SK-N-SH treated with all-trans-retinoic acid at 6 μM for 48 hours (cell line): ENCODE measurements around the gene P2RY8.
"Not testable (repeated sequence)": the region's sequence is repeated elsewhere in the genome, so short reads cannot be mapped to it uniquely, and the experiment has no call there.

Experiments used
- ATAC-seq: fragments of 200-7000 bp; cut with Tn5 transposase; 3 replicates; pipeline ENCODE4 v1.9.1; 2020; ENCODE audit warnings: mild to moderate bottlenecking, moderate library complexity
- ARNTL ChIP-seq: fragments of 450-650 bp; formaldehyde crosslinking; IDR thresholded peaks from 2 replicates; pipeline ENCODE4 v1.5.0; 2020; ENCODE audit warnings: low read depth, mild to moderate bottlenecking, moderate library complexity, borderline replicate concordance
- BACH2 ChIP-seq: fragments of 250-450 bp; sonication (Bioruptor Pico); IDR thresholded peaks from 2 replicates; pipeline ENCODE4 v1.9.0; 2021; ENCODE audit warnings: mild to moderate bottlenecking, borderline replicate concordance
- ESRRG ChIP-seq: fragments of 250-450 bp; sonication (Bioruptor Pico); IDR thresholded peaks from 2 replicates; pipeline ENCODE4 v1.6.1; 2021; ENCODE audit warnings: mild to moderate bottlenecking
- GLIS3 ChIP-seq: fragments of 250-450 bp; sonication (Bioruptor Pico); IDR thresholded peaks from 2 replicates; pipeline ENCODE4 v1.5.0; 2020; ENCODE audit warnings: mild to moderate bottlenecking, moderate library complexity
- PPARA ChIP-seq: fragments of 250-450 bp; sonication (Bioruptor Pico); IDR thresholded peaks from 2 replicates; pipeline ENCODE4 v1.5.0; 2020; ENCODE audit warnings: mild to moderate bottlenecking, borderline replicate concordance
- SNAI2 ChIP-seq: fragments of 250-450 bp; sonication (Bioruptor Pico); IDR thresholded peaks from 2 replicates; pipeline ENCODE4 v1.5.0; 2020; ENCODE audit warnings: mild to moderate bottlenecking, moderate library complexity
- TCF4 ChIP-seq: fragments of 250-450 bp; sonication (Bioruptor Pico); IDR thresholded peaks from 2 replicates; pipeline ENCODE4 v1.8.0; 2021; ENCODE audit warnings: mild to moderate bottlenecking, moderate library complexity, borderline replicate concordance
- TOX ChIP-seq: fragments of 250-450 bp; sonication (Bioruptor Pico); IDR thresholded peaks from 2 replicates; pipeline ENCODE4 v1.8.0; 2021; ENCODE audit warnings: mild to moderate bottlenecking, moderate library complexity, borderline replicate concordance
- ZC3H10 ChIP-seq: fragments of 250-450 bp; sonication (Bioruptor Pico); IDR thresholded peaks from 2 replicates; pipeline ENCODE4 v1.5.1; 2021; ENCODE audit warnings: mild to moderate bottlenecking, moderate library complexity
- ZFP3 ChIP-seq: fragments of 250-450 bp; sonication (Bioruptor Pico); IDR thresholded peaks from 2 replicates; pipeline ENCODE4 v1.5.0; 2020; ENCODE audit warnings: mild to moderate bottlenecking, moderate library complexity
- ZFP30 ChIP-seq: fragments of 450-650 bp; formaldehyde crosslinking; IDR thresholded peaks from 2 replicates; pipeline ENCODE4 v1.5.0; 2022; ENCODE audit warnings: mild to moderate bottlenecking, moderate library complexity
- ZNF565 ChIP-seq: fragments of 450-650 bp; formaldehyde crosslinking; conservative IDR thresholded peaks from 2 replicates; pipeline ENCODE4 v1.5.0; 2020; ENCODE audit warnings: low read depth, mild to moderate bottlenecking, moderate library complexity
- ZNF8 ChIP-seq: fragments of 450-650 bp; formaldehyde crosslinking; IDR thresholded peaks from 2 replicates; pipeline ENCODE4 v1.5.0; 2020; ENCODE audit warnings: mild to moderate bottlenecking, moderate library complexity
- TF ChIP-seq, protein P1 (sequence below): fragments of 250-450 bp; sonication (Bioruptor Pico); IDR thresholded peaks from 2 replicates; pipeline ENCODE4 v1.8.0; 2020; ENCODE audit warnings: mild to moderate bottlenecking, moderate library complexity, borderline replicate concordance
- TF ChIP-seq, protein P2 (sequence below): fragments of 250-450 bp; sonication (Bioruptor Pico); IDR thresholded peaks from 2 replicates; pipeline ENCODE4 v1.8.0; 2021; ENCODE audit warnings: low read depth, mild to moderate bottlenecking, moderate library complexity, borderline replicate concordance
- TF ChIP-seq, protein P3 (sequence below): fragments of 250-450 bp; sonication (Bioruptor Pico); IDR thresholded peaks from 2 replicates; pipeline ENCODE4 v1.5.1; 2020; ENCODE audit warnings: low read depth, mild to moderate bottlenecking, moderate library complexity
- TF ChIP-seq, protein P4 (sequence below): fragments of 250-450 bp; sonication (Bioruptor Pico); IDR thresholded peaks from 2 replicates; pipeline ENCODE4 v1.5.0; 2020; ENCODE audit warnings: mild to moderate bottlenecking, moderate library complexity
- TF ChIP-seq, protein P5 (sequence below): fragments of 250-450 bp; sonication (Bioruptor Pico); IDR thresholded peaks from 2 replicates; pipeline ENCODE4 v1.5.1; 2021; ENCODE audit warnings: mild to moderate bottlenecking, moderate library complexity

P2RY8 gene

GRCh38 chrX:1475881-1476280, 61.1 kb downstream of the P2RY8 start (continued):
- TF ChIP-seq, protein P1, sequence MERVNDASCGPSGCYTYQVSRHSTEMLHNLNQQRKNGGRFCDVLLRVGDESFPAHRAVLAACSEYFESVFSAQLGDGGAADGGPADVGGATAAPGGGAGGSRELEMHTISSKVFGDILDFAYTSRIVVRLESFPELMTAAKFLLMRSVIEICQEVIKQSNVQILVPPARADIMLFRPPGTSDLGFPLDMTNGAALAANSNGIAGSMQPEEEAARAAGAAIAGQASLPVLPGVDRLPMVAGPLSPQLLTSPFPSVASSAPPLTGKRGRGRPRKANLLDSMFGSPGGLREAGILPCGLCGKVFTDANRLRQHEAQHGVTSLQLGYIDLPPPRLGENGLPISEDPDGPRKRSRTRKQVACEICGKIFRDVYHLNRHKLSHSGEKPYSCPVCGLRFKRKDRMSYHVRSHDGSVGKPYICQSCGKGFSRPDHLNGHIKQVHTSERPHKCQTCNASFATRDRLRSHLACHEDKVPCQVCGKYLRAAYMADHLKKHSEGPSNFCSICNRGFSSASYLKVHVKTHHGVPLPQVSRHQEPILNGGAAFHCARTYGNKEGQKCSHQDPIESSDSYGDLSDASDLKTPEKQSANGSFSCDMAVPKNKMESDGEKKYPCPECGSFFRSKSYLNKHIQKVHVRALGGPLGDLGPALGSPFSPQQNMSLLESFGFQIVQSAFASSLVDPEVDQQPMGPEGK (CRISPR knock-in tag), result no peak
- TF ChIP-seq, all 23 proteins: peak for 0

DNA sequence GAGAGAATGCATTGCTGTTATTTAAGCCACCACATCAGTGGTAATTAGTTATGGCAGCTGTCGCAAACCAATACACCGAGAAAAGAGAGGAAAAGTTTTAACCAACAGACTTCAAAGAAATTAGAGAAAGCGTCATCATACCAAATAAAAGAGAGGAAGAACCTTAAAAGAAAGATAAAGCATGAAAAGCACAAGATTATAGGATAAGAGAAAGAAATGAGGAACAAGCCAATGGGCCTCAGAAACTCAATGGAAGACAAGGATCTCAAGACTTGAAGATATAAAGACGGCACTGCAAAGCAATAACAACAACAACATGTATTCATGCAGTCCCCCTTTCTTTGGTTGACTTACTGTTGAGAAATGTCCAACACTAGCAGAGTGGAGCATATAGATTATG, 61.5 kb downstream of the P2RY8 start:
- ATAC-seq, result no peak
- TF ChIP-seq TOX (CRISPR knock-in tag) (no peak), ARNTL (no peak)

DNA sequence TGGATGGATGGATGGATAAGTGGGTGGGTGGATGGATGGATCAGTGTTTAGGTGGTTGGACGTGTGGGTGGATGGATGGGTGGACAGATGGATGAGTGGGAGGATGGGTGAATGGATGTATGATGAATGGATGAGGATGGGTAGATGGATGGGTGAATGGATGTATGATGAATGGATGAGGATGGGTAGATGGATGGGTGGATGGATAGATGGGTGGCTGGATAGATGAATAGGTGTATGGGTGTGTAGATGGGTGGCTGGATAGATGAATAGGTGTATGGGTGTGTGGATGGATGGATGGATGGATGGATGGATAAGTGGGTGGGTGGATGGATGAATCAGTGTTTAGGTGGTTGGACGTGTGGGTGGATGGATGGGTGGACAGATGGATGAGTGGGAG, 62.4 kb downstream of the P2RY8 start:
- not testable (repeated sequence) for ATAC-seq

DNA sequence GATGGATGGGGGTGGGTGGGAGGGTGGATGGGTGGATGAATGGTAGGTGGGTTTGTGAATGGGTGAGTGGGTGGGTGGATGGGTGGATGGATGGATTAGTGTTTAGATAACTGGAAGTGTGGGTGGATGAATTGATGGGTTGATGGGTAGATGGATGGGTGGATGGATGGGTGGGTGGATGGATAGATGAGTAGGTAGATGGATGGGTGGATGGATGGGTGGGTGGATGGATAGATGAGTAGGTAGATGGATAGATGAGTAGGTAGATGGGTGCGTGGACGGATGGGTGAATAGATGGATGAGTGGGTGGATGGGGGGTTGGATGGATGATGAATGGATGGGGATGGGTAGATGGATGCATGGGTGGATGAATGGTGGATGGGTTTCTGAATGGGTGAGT, 64.0 kb downstream of the P2RY8 start:
- ATAC-seq, result no peak
- TF ChIP-seq ZC3H10 (CRISPR knock-in tag) (no peak), TOX (CRISPR knock-in tag) (no peak), ZNF565 (CRISPR knock-in tag) (no peak)

- TF ChIP-seq ZFP30 (CRISPR knock-in tag), result no peak
- TF ChIP-seq, protein P2, sequence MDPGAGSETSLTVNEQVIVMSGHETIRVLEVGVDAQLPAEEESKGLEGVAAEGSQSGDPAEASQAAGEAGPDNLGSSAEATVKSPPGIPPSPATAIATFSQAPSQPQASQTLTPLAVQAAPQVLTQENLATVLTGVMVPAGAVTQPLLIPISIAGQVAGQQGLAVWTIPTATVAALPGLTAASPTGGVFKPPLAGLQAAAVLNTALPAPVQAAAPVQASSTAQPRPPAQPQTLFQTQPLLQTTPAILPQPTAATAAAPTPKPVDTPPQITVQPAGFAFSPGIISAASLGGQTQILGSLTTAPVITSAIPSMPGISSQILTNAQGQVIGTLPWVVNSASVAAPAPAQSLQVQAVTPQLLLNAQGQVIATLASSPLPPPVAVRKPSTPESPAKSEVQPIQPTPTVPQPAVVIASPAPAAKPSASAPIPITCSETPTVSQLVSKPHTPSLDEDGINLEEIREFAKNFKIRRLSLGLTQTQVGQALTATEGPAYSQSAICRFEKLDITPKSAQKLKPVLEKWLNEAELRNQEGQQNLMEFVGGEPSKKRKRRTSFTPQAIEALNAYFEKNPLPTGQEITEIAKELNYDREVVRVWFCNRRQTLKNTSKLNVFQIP, result no peak
- no peak for TF ChIP-seq SNAI2 (CRISPR knock-in tag)
- no peak for TF ChIP-seq ZNF8
- TF ChIP-seq, protein P3, sequence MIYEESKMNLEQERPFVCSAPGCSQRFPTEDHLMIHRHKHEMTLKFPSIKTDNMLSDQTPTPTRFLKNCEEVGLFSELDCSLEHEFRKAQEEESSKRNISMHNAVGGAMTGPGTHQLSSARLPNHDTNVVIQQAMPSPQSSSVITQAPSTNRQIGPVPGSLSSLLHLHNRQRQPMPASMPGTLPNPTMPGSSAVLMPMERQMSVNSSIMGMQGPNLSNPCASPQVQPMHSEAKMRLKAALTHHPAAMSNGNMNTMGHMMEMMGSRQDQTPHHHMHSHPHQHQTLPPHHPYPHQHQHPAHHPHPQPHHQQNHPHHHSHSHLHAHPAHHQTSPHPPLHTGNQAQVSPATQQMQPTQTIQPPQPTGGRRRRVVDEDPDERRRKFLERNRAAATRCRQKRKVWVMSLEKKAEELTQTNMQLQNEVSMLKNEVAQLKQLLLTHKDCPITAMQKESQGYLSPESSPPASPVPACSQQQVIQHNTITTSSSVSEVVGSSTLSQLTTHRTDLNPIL, result no peak
- no peak for TF ChIP-seq TOX (CRISPR knock-in tag)
- TF ChIP-seq, protein P4, sequence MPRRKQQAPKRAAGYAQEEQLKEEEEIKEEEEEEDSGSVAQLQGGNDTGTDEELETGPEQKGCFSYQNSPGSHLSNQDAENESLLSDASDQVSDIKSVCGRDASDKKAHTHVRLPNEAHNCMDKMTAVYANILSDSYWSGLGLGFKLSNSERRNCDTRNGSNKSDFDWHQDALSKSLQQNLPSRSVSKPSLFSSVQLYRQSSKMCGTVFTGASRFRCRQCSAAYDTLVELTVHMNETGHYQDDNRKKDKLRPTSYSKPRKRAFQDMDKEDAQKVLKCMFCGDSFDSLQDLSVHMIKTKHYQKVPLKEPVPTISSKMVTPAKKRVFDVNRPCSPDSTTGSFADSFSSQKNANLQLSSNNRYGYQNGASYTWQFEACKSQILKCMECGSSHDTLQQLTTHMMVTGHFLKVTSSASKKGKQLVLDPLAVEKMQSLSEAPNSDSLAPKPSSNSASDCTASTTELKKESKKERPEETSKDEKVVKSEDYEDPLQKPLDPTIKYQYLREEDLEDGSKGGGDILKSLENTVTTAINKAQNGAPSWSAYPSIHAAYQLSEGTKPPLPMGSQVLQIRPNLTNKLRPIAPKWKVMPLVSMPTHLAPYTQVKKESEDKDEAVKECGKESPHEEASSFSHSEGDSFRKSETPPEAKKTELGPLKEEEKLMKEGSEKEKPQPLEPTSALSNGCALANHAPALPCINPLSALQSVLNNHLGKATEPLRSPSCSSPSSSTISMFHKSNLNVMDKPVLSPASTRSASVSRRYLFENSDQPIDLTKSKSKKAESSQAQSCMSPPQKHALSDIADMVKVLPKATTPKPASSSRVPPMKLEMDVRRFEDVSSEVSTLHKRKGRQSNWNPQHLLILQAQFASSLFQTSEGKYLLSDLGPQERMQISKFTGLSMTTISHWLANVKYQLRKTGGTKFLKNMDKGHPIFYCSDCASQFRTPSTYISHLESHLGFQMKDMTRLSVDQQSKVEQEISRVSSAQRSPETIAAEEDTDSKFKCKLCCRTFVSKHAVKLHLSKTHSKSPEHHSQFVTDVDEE (CRISPR knock-in tag), result no peak
- TF ChIP-seq TCF4 (CRISPR knock-in tag), result no peak
- no peak for TF ChIP-seq ZC3H10 (CRISPR knock-in tag)
- TF ChIP-seq ZNF565 (CRISPR knock-in tag), result no peak
- TF ChIP-seq BACH2 (CRISPR knock-in tag), result no peak
- TF ChIP-seq PPARA (CRISPR knock-in tag), result no peak
- no peak for TF ChIP-seq GLIS3 (CRISPR knock-in tag)
- TF ChIP-seq ESRRG, result no peak
- TF ChIP-seq, all 23 proteins: peak for 0
- peak; percentile 93 for ATAC-seq
These were observed 68.7 kb downstream of the P2RY8 start for GRCh38 chrX:1468250-1468772.

GRCh38 chrX:1466971-1467561, 69.9 kb downstream of the P2RY8 start:
- ATAC-seq, result no peak; the same call in 2 of the 3 replicates

More at GRCh38 chrX:1466971-1467561, 69.9 kb downstream of the P2RY8 start:
- no peak for TF ChIP-seq ZFP3 (CRISPR knock-in tag)
- TF ChIP-seq, protein P5, sequence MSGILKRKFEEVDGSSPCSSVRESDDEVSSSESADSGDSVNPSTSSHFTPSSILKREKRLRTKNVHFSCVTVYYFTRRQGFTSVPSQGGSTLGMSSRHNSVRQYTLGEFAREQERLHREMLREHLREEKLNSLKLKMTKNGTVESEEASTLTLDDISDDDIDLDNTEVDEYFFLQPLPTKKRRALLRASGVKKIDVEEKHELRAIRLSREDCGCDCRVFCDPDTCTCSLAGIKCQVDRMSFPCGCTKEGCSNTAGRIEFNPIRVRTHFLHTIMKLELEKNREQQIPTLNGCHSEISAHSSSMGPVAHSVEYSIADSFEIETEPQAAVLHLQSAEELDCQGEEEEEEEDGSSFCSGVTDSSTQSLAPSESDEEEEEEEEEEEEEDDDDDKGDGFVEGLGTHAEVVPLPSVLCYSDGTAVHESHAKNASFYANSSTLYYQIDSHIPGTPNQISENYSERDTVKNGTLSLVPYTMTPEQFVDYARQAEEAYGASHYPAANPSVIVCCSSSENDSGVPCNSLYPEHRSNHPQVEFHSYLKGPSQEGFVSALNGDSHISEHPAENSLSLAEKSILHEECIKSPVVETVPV (CRISPR knock-in tag), result no peak
- TF ChIP-seq GLIS3 (CRISPR knock-in tag), result no peak
- TF ChIP-seq, all 23 proteins: peak for 0
